ENCODE results near the gene PF4V1.

The PF4V1 gene

DNA sequence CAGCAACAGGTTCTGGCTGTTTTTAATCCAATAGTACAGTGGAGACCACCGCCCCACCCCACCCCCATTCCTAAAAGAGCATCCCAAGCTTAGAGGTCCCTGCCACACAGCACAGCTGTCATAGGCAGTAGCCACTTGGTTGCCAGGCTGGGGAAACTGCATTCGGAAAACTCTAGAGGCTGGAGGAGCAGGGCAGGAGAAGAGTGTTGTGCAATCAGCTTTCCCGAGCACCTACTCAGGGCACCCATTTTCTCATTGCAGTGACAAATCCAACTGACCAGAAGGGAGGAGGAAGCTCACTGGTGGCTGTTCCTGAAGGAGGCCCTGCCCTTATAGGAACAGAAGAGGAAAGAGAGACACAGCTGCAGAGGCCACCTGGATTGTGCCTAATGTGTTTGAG is 17.2 kb downstream of the PF4V1 start:
- peaks cover 22% of the 10 kb centered on the region for H3K27me3 ChIP-seq (ENCODE audit: insufficient read depth, insufficient read length)
- H3K9me3 ChIP-seq (ENCODE audit: insufficient read depth, low read length) = no peaks in the 10 kb centered on the region
- TF ChIP-seq YY1 (IDR thresholded peaks at IDR 0.05; ENCODE audit: insufficient read depth, insufficient read length) = no peak
- no peak for TF ChIP-seq SUZ12 (IDR thresholded peaks at IDR 0.05; ENCODE audit: extremely low read depth, insufficient read depth, insufficient read length)
- no peak for TF ChIP-seq ZNF274 (IDR thresholded peaks at IDR 0.05; ENCODE audit: low read depth, low read length)
- no peak for DNase-seq (ENCODE audit: low read depth, low spot score)
- no peaks in the 10 kb centered on the region for H3K4me1 ChIP-seq (ENCODE audit: insufficient read depth, insufficient read length)
- H3K4me3 ChIP-seq (ENCODE audit: insufficient read length, low read depth) = no peak overlapping the region
- no peak overlapping the region for H3K9ac ChIP-seq (ENCODE audit: insufficient read length, low read depth)
- no peaks in the 10 kb centered on the region for H3K36me3 ChIP-seq (ENCODE audit: insufficient read depth, insufficient read length, low read length)

DNA sequence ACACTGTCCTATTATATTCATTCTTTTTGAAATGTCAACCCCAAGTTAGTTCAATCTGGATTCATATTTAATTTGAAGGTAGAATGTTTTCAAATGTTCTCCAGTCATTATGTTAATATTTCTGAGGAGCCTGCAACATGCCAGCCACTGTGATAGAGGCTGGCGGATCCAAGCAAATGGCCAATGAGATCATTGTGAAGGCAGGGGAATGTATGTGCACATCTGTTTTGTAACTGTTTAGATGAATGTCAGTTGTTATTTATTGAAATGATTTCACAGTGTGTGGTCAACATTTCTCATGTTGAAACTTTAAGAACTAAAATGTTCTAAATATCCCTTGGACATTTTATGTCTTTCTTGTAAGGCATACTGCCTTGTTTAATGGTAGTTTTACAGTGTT is 17.7 kb downstream of the PF4V1 start:
- Histone ChIP-seq H3K9ac (ENCODE audit: insufficient read length, low read depth) (no peak overlapping the region), H3K36me3 (ENCODE audit: insufficient read depth, insufficient read length, low read length) (no peaks in the 10 kb centered on the region), H3K27me3 (ENCODE audit: insufficient read depth, insufficient read length) (peaks cover 22% of the 10 kb centered on the region), H3K9me3 (ENCODE audit: insufficient read depth, low read length) (no peaks in the 10 kb centered on the region), H3K4me1 (ENCODE audit: insufficient read depth, insufficient read length) (no peaks in the 10 kb centered on the region), H3K4me3 (ENCODE audit: insufficient read length, low read depth) (no peak overlapping the region)
- TF ChIP-seq SUZ12 (IDR thresholded peaks at IDR 0.05; ENCODE audit: extremely low read depth, insufficient read depth, insufficient read length) (no peak), YY1 (IDR thresholded peaks at IDR 0.05; ENCODE audit: insufficient read depth, insufficient read length) (no peak), ZNF274 (IDR thresholded peaks at IDR 0.05; ENCODE audit: low read depth, low read length) (no peak)
- DNase-seq (ENCODE audit: low read depth, low spot score) = no peak

DNA sequence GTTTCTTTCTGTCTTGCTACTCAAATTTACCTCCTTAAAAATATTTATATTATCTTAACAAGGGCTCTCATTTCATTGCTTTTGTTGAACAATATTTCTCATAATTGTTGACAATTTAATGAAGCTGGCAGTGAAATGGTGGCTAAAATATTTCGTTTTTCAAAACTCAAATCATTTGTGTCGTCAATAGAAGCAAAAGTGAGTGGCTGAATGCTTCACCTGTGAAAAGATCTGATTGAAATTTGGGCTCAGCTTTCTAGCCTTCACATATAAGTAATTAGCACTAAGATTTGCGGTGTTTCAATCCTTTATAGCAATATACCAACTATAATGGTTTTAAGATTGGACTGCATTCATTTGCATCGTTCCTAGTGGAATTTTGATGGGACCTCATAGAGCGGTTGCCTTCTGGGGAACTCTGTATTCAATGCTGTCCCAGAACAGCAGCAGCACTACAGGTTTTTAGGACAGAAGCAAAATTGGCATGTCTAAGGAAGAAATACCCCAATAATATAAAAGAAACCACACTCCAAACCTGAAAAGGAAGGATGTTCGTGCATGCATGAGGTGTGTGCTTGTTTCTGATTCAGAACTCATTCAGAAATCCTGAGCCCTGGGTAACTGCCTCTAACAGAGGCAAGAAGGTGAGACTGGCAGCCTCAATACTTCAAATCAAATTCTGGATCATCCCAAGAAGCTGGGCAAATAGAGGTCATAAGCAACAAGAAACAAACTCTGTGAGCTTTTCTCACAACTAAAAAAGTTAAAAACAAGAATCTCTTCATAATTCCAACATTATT is 18.6 kb downstream of the PF4V1 start:
- TF ChIP-seq SUZ12 (IDR thresholded peaks at IDR 0.05; ENCODE audit: extremely low read depth, insufficient read depth, insufficient read length) (no peak), ZNF274 (IDR thresholded peaks at IDR 0.05; ENCODE audit: low read depth, low read length) (no peak), YY1 (IDR thresholded peaks at IDR 0.05; ENCODE audit: insufficient read depth, insufficient read length) (no peak)
- DNase-seq (ENCODE audit: low read depth, low spot score) = no peak
- no peaks in the 10 kb centered on the region for H3K9me3 ChIP-seq (ENCODE audit: insufficient read depth, low read length)
- no peaks in the 10 kb centered on the region for H3K36me3 ChIP-seq (ENCODE audit: insufficient read depth, insufficient read length, low read length)
- H3K27me3 ChIP-seq (ENCODE audit: insufficient read depth, insufficient read length) = peaks cover 22% of the 10 kb centered on the region
- no peaks in the 10 kb centered on the region for H3K4me1 ChIP-seq (ENCODE audit: insufficient read depth, insufficient read length)
- H3K4me3 ChIP-seq (ENCODE audit: insufficient read length, low read depth) = no peak overlapping the region
- H3K9ac ChIP-seq (ENCODE audit: insufficient read length, low read depth) = no peak overlapping the region

DNA sequence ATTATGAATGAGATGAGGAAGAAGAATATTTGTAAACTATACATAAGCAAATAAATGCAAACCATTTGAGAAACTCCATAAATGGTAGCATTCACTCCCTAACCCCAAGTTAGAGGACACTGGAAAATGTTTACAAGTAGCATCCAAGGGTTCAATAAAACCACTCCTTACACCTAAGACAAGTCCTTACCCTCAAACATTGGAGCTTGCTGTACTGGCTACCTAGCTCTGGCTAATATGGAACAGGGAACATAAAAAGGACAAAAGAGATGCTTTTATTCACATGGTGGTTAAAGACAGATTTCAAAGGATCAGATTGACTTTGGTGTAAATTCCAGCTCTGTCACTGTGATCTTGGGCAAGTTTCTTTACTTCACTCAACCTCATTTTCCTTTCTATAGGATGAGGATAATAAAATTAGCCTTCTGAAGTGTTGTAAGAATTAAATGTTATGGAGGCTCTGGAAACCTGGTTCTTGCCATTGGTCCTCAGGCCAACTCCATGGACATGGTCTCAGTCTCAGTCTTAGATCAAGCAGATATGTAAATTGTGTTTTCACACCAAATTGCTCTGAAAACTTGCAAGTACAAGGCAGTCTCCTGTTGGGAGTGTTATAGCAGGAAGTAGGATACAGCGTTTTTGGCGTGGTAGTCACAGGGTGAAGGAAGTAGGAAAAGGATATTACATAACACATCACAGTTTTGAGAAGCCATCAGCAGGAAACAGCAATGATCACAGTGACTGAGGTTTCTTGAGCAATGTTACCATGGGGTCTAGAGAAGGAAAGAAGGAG is 19.4 kb downstream of the PF4V1 start:
- Histone ChIP-seq H3K36me3 (ENCODE audit: insufficient read depth, insufficient read length, low read length) (no peaks in the 10 kb centered on the region), H3K4me3 (ENCODE audit: insufficient read length, low read depth) (no peak overlapping the region), H3K27me3 (ENCODE audit: insufficient read depth, insufficient read length) (peaks cover 22% of the 10 kb centered on the region), H3K9ac (ENCODE audit: insufficient read length, low read depth) (no peak overlapping the region), H3K4me1 (ENCODE audit: insufficient read depth, insufficient read length) (no peaks in the 10 kb centered on the region), H3K9me3 (ENCODE audit: insufficient read depth, low read length) (no peaks in the 10 kb centered on the region)
- no peak for TF ChIP-seq YY1 (IDR thresholded peaks at IDR 0.05; ENCODE audit: insufficient read depth, insufficient read length)
- TF ChIP-seq ZNF274 (IDR thresholded peaks at IDR 0.05; ENCODE audit: low read depth, low read length) = no peak
- TF ChIP-seq SUZ12 (IDR thresholded peaks at IDR 0.05; ENCODE audit: extremely low read depth, insufficient read depth, insufficient read length) = no peak
- no peak for DNase-seq (ENCODE audit: low read depth, low spot score)

DNA sequence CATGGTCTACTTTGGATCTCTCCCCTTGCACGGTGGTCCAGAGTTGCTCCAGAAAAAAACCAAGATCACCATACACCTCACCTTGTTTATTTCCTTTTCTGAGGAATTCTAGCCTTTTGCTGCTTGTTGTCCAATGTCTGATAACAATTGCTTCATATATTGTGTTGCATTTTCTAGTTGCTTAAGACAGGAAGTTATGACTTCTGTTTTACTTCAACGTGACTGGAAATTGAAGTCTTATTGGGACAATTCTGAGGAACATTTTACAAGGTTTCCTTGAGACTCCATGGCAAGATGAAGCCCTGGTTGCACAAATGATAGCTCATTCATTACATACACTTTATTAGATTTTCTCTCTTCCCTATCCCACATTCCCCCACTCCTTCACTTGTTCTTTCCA is 21.3 kb downstream of the PF4V1 start:
- H3K4me3 ChIP-seq (ENCODE audit: insufficient read length, low read depth) = no peak overlapping the region
- TF ChIP-seq SUZ12 (IDR thresholded peaks at IDR 0.05; ENCODE audit: extremely low read depth, insufficient read depth, insufficient read length) = no peak
- no peak for TF ChIP-seq YY1 (IDR thresholded peaks at IDR 0.05; ENCODE audit: insufficient read depth, insufficient read length)
- no peak for TF ChIP-seq ZNF274 (IDR thresholded peaks at IDR 0.05; ENCODE audit: low read depth, low read length)
- H3K36me3 ChIP-seq (ENCODE audit: insufficient read depth, insufficient read length, low read length) = no peaks in the 10 kb centered on the region
- no peak overlapping the region for H3K9ac ChIP-seq (ENCODE audit: insufficient read length, low read depth)
- DNase-seq (ENCODE audit: low read depth, low spot score) = no peak
- H3K9me3 ChIP-seq (ENCODE audit: insufficient read depth, low read length) = no peaks in the 10 kb centered on the region
- H3K4me1 ChIP-seq (ENCODE audit: insufficient read depth, insufficient read length) = no peaks in the 10 kb centered on the region
- peaks cover 11% of the 10 kb centered on the region for H3K27me3 ChIP-seq (ENCODE audit: insufficient read depth, insufficient read length)

DNA sequence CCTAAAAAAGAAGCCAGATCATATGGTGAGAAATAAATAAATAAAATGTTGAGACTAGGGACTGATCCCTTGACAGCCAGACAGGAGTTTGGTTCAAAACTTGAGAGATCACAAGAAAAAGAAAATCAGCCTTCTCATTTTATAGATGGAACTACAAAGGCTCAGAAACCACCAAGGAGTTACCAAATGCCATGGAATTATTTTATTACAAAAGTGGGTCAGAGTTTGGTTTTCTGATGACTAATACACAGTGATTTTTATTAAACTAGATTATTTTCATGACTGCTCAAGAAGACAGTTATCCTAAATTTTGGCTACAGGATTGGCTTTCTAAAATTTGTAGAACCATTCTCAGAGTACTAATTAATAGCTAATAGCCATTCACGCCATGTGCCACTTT is 22.3 kb downstream of the PF4V1 start:
- no peak for DNase-seq (ENCODE audit: low read depth, low spot score)
- Histone ChIP-seq H3K4me1 (ENCODE audit: insufficient read depth, insufficient read length) (no peaks in the 10 kb centered on the region), H3K9ac (ENCODE audit: insufficient read length, low read depth) (no peak overlapping the region), H3K27me3 (ENCODE audit: insufficient read depth, insufficient read length) (peaks cover under 1% of the 10 kb centered on the region), H3K4me3 (ENCODE audit: insufficient read length, low read depth) (no peak overlapping the region), H3K9me3 (ENCODE audit: insufficient read depth, low read length) (no peaks in the 10 kb centered on the region), H3K36me3 (ENCODE audit: insufficient read depth, insufficient read length, low read length) (no peaks in the 10 kb centered on the region)
- TF ChIP-seq ZNF274 (IDR thresholded peaks at IDR 0.05; ENCODE audit: low read depth, low read length) = no peak
- TF ChIP-seq SUZ12 (IDR thresholded peaks at IDR 0.05; ENCODE audit: extremely low read depth, insufficient read depth, insufficient read length) = no peak
- no peak for TF ChIP-seq YY1 (IDR thresholded peaks at IDR 0.05; ENCODE audit: insufficient read depth, insufficient read length)

DNA sequence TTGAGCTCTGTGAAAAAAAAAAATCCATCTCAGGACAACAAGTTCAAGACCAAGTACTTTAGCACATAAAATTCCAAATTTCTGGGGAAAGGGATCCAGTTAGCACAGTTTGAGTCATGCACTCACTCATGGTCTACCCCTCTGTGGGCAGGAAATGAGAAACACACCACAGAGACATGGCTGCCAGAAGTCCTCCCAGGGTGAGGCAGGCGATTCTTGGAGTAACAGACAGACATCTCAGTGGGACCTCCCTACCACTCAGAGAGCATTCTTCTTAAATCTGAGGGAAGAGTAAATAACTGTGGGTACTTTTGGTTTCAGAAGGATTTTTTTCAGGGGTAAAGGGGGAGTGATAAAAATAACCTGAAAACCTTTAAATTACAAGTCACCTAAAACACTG is 30.2 kb downstream of the PF4V1 start:
- no peaks in the 10 kb centered on the region for H3K27me3 ChIP-seq (ENCODE audit: insufficient read depth, insufficient read length)
- no peak overlapping the region for H3K9ac ChIP-seq (ENCODE audit: insufficient read length, low read depth)
- TF ChIP-seq ZNF274 (IDR thresholded peaks at IDR 0.05; ENCODE audit: low read depth, low read length) (no peak), SUZ12 (IDR thresholded peaks at IDR 0.05; ENCODE audit: extremely low read depth, insufficient read depth, insufficient read length) (no peak), YY1 (IDR thresholded peaks at IDR 0.05; ENCODE audit: insufficient read depth, insufficient read length) (no peak)
- no peaks in the 10 kb centered on the region for H3K4me1 ChIP-seq (ENCODE audit: insufficient read depth, insufficient read length)
- H3K36me3 ChIP-seq (ENCODE audit: insufficient read depth, insufficient read length, low read length) = no peaks in the 10 kb centered on the region
- no peak for DNase-seq (ENCODE audit: low read depth, low spot score)
- H3K4me3 ChIP-seq (ENCODE audit: insufficient read length, low read depth) = no peak overlapping the region
- H3K9me3 ChIP-seq (ENCODE audit: insufficient read depth, low read length) = no peaks in the 10 kb centered on the region

All from NT2/D1 (cell line).